OCI-LY3 (cell line): ENCODE results near the gene ADCY5.

Experiments
- EZH2phosphoT487 ChIP-seq: fragments of 200-600 bp; shearing (Covaris generic); IDR thresholded peaks from 2 replicates; pipeline ENCODE4 v1.6.1; 2018; ENCODE audit warnings: antibody characterized with exemption, mixed run types, low read depth
- TF ChIP-seq, protein P1 (sequence below): fragments of 200-600, 300-600 bp; sonication (generic); IDR thresholded peaks from 2 replicates; pipeline ENCODE4 v1.5.1; 2014; ENCODE audit warnings: antibody characterized with exemption, low read length, low read depth

DNA sequence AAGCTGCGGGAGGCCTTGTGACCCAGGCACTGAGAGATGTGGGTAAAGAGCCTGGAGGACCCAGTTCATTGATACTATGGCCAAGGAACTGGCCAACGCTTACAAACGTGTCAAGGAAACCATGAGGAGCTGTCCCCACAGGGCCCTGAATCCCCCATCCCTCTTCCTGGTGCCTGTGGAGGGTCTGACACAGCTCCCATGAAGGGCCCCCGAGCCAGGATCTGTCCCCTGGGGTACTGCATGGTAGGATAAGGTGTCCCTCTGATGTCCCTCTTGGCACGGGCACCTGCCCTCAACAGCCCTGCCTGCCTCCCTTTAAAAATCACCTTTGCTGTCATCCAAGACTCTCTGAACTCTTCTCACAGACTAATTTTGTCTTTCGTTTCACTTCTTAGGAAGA, 122.4 kb downstream of the ADCY5 start:
- TF ChIP-seq, protein P1, sequence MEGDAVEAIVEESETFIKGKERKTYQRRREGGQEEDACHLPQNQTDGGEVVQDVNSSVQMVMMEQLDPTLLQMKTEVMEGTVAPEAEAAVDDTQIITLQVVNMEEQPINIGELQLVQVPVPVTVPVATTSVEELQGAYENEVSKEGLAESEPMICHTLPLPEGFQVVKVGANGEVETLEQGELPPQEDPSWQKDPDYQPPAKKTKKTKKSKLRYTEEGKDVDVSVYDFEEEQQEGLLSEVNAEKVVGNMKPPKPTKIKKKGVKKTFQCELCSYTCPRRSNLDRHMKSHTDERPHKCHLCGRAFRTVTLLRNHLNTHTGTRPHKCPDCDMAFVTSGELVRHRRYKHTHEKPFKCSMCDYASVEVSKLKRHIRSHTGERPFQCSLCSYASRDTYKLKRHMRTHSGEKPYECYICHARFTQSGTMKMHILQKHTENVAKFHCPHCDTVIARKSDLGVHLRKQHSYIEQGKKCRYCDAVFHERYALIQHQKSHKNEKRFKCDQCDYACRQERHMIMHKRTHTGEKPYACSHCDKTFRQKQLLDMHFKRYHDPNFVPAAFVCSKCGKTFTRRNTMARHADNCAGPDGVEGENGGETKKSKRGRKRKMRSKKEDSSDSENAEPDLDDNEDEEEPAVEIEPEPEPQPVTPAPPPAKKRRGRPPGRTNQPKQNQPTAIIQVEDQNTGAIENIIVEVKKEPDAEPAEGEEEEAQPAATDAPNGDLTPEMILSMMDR, result no peak
- no peak for TF ChIP-seq EZH2phosphoT487
